HepG2 (cell line): ENCODE results near the gene ZER1. TPM values are rescaled to one million over a fixed set of nuclear protein-coding genes. Genes with fewer than 3 reads are reported as not detected.

ENCODE experiments used
- BORCS8-MEF2B ChIP-seq: sonication (generic); formaldehyde crosslinking; IDR thresholded peaks from 2 replicates; pipeline ENCODE4 v1.8.0; 2022; ENCODE audit warnings: mild to moderate bottlenecking, missing genetic modification reagents
- BRF2 ChIP-seq: sonication (generic); formaldehyde crosslinking; IDR thresholded peaks from 2 replicates; pipeline ENCODE4 v1.8.1; 2022; ENCODE audit warnings: mild to moderate bottlenecking, missing genetic modification reagents
- NCOA2 ChIP-seq: sonication (generic); formaldehyde crosslinking; IDR thresholded peaks from 2 replicates; pipeline ENCODE4 v1.8.0; 2022; ENCODE audit warnings: inconsistent platforms
- REST ChIP-seq, 2 experiments: IDR thresholded peaks; 2 replicates each; pipeline ENCODE4 v1.6.1; 2011 to 2012; ENCODE audit warnings: low read length in 2 of 2, borderline replicate concordance in 1 of 2, low read depth in 1 of 2, mild to moderate bottlenecking in 1 of 2, moderate library complexity in 1 of 2
- TAF1 ChIP-seq: sonication (generic); formaldehyde crosslinking; IDR thresholded peaks from 2 replicates; pipeline ENCODE4 v1.4.0; 2020; ENCODE audit warnings: missing genetic modification reagents
- USF2 ChIP-seq, 2 experiments: sonication (generic) in 1 of 2; formaldehyde crosslinking in 1 of 2; IDR thresholded peaks; 2 replicates each; pipeline versions ENCODE4 v1.5.1 to v1.6.1; 2011 to 2020; ENCODE audit warnings: borderline replicate concordance in 1 of 2, low read depth in 1 of 2, low read length in 1 of 2, mild to moderate bottlenecking in 1 of 2, missing genetic modification reagents in 1 of 2, moderate library complexity in 1 of 2
- ZNF382 ChIP-seq: sonication (generic); formaldehyde crosslinking; IDR thresholded peaks from 2 replicates; pipeline ENCODE4 v1.5.0; 2020; ENCODE audit warnings: missing genetic modification reagents, mild to moderate bottlenecking, borderline replicate concordance
- ZNF512B ChIP-seq: sonication (generic); formaldehyde crosslinking; IDR thresholded peaks from 2 replicates; pipeline ENCODE4 v1.5.1; 2020; ENCODE audit warnings: missing genetic modification reagents, mild to moderate bottlenecking, borderline replicate concordance
- ZNF790 ChIP-seq: sonication (generic); formaldehyde crosslinking; IDR thresholded peaks from 2 replicates; pipeline ENCODE4 v1.8.0; 2022; ENCODE audit warnings: missing genetic modification reagents, mild to moderate bottlenecking, borderline replicate concordance
- polyA plus RNA-seq, 8 experiments: library from polyadenylated mRNA; depleted of rRNA in 3 of 8; stranded (reverse) in 7 of 8; unstranded in 1 of 8; fragments of >200 nt; fragmentation: Illumina TruSeq in 4 of 8; extraction: Trizol in 4 of 8; gene quantifications; 2 replicates each; pipeline versions ENCODE4 v1.2.1 to v1.2.3, GENCODE V29; 2011 to 2016; ENCODE audit warnings: low read depth in 4 of 8, missing spikeins in 1 of 8, mixed read lengths in 1 of 8; ENCODE audit not compliant: insufficient read depth in 1 of 8
- total RNA-seq, 5 experiments: library from RNA; depleted of rRNA; stranded (reverse); fragments of >200 nt; fragmentation: Illumina TruSeq; extraction: Trizol; gene quantifications; 2 replicates each; pipeline ENCODE4 v1.2.3, GENCODE V29; 2016; ENCODE audit warnings: low read depth in 1 of 5
- TF ChIP-seq, protein P1 (sequence below): sonication (generic); formaldehyde crosslinking; IDR thresholded peaks from 2 replicates; pipeline ENCODE4 v1.9.0; 2022; ENCODE audit warnings: missing genetic modification reagents, mild to moderate bottlenecking, borderline replicate concordance
- TF ChIP-seq, protein P2 (sequence below): sonication (generic); formaldehyde crosslinking; IDR thresholded peaks from 2 replicates; pipeline ENCODE4 v1.5.1; 2020; ENCODE audit warnings: missing genetic modification reagents, mild to moderate bottlenecking, borderline replicate concordance

Gene ZER1
- total and polyA plus RNA-seq, 2 of the 13 experiments (the other 11 are each of a cell fraction or from before 2014, with no cell fraction given) = 7.7 to 40.0 TPM

DNA sequence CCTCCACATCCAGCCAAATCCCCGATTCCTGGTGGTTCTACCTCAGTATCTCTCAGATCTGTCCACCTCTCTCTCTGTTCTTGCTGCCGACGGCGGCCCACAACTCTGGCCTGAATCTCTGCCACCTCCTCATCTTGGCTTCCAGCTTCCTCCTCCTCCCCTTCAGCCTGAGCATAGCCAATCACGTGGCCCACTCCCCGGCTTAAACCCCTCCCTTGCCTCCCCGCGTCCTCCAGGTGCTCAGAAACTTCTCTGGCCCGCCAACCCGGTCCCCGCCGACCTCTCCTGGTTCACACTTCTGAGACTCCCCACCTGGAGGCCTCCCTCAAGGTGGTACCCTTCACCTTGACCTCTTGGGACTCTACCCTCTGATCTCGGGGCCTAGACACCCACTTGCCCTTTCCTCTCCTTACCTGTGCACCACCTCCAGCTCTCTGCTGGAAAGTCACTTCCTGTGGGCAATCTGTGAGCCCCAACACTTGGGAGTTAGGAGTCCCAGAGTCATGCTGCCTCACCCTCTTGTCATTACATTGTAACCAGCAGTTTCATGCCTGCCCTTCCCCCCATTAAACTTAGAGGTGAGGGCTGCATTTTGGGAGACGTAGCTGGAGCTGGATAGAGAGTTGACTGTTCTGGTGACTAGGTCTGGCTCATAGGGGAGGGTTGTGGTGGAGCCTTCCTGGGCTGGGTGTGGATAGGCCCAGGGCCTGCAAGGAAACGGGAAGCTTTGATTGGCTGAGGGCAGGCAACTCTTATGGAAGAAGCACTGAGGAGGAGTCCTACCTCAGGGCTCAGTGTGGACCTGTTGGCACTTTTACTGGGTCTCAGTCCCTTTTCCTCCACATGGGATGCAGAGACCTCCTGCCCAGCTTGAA is 87.2 kb downstream of the ZER1 start (continued):
- TF ChIP-seq ZNF512B (CRISPR knock-in tag) = no peak
- TF ChIP-seq BRF2 = no peak
- TF ChIP-seq TAF1 = peak; percentile 43
- no peak for TF ChIP-seq ZNF382 (CRISPR knock-in tag)
- TF ChIP-seq, protein P1, sequence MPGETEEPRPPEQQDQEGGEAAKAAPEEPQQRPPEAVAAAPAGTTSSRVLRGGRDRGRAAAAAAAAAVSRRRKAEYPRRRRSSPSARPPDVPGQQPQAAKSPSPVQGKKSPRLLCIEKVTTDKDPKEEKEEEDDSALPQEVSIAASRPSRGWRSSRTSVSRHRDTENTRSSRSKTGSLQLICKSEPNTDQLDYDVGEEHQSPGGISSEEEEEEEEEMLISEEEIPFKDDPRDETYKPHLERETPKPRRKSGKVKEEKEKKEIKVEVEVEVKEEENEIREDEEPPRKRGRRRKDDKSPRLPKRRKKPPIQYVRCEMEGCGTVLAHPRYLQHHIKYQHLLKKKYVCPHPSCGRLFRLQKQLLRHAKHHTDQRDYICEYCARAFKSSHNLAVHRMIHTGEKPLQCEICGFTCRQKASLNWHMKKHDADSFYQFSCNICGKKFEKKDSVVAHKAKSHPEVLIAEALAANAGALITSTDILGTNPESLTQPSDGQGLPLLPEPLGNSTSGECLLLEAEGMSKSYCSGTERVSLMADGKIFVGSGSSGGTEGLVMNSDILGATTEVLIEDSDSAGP (CRISPR knock-in tag) = peak; percentile 41; the same call in 1 of the 2 replicates
- 0 out of 2 replicates have a peak, but pooled peaks have one; percentile 40 for TF ChIP-seq BORCS8-MEF2B (CRISPR knock-in tag)
- TF ChIP-seq NCOA2 = 0 out of 2 replicates have a peak, but pooled peaks have one; percentile 5
- TF ChIP-seq, protein P2, sequence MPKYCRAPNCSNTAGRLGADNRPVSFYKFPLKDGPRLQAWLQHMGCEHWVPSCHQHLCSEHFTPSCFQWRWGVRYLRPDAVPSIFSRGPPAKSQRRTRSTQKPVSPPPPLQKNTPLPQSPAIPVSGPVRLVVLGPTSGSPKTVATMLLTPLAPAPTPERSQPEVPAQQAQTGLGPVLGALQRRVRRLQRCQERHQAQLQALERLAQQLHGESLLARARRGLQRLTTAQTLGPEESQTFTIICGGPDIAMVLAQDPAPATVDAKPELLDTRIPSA (CRISPR knock-in tag) = peak; percentile 32; the same call in 1 of the 2 replicates
- TF ChIP-seq REST (IDR thresholded peaks at IDR 0.05; ENCODE audit: borderline replicate concordance in 1 of 2, low read depth in 1 of 2, low read length in 2 of 2) = 0 out of 4 replicates have a peak, but pooled peaks of 1 of the 2 experiments have one; percentile 9
- peak; percentile 60 for TF ChIP-seq USF2 (IDR thresholded peaks at IDR 0.05; ENCODE audit: low read depth, low read length)
- peak; percentile 90; the same call in 1 of the 2 replicates for TF ChIP-seq USF2 (CRISPR knock-in tag; IDR thresholded peaks at IDR 0.05; ENCODE audit: borderline replicate concordance)
- no peak for TF ChIP-seq ZNF790 (CRISPR knock-in tag)
